Stimulated activated CD4-positive, alpha-beta T cell treated with anti-CD3 and anti-CD28 coated beads, Interleukin-2, amount 100 ng/mL, for 4 hours (primary cell): ENCODE data around the gene SENP5.

Experiments
- DNase-seq: peaks from one replicate; pipeline ENCODE4 v3.0.0-alpha.2; 2020; ENCODE audit warnings: low read depth

Gene SENP5

GRCh38 chr3:196969134-196969659 is 101.5 kb downstream of the SENP5 start:
- DNase-seq = peak; percentile 8

- peak; percentile 48 for DNase-seq
These were observed 102.2 kb downstream of the SENP5 start for GRCh38 chr3:196969660-196970546.

GRCh38 chr3:196970547-196971093 is 102.9 kb downstream of the SENP5 start:
- DNase-seq = no peak

- no peak for DNase-seq
These were observed 103.5 kb downstream of the SENP5 start for GRCh38 chr3:196971094-196971698.

GRCh38 chr3:196974661-196975060 is 106.9 kb downstream of the SENP5 start:
- no peak for DNase-seq

GRCh38 chr3:196975349-196975748 is 107.6 kb downstream of the SENP5 start:
- no peak for DNase-seq

- DNase-seq = no peak
These were observed 109.2 kb downstream of the SENP5 start for GRCh38 chr3:196976941-196977340.

GRCh38 chr3:196979545-196979944 is 111.8 kb downstream of the SENP5 start:
- no peak for DNase-seq

- DNase-seq = no peak
These were observed 113.9 kb downstream of the SENP5 start for GRCh38 chr3:196981657-196982056.

GRCh38 chr3:196983186-196983585 is 115.5 kb downstream of the SENP5 start:
- DNase-seq = no peak
